HG02571 (cell line): Measurements from ENCODE around the gene KIRREL3.

ENCODE experiments used
- ATAC-seq: cut with Tn5 transposase; IDR thresholded peaks from one replicate; pipeline ENCODE4 v1.9.1; 2021; ENCODE audit warnings: mild to moderate bottlenecking, moderate library complexity; ENCODE audit not compliant: unreplicated experiment

KIRREL3 gene

GRCh38 chr11:126522152-126522551 lies 478.4 kb downstream of the KIRREL3 start:
- no peak for ATAC-seq

DNA sequence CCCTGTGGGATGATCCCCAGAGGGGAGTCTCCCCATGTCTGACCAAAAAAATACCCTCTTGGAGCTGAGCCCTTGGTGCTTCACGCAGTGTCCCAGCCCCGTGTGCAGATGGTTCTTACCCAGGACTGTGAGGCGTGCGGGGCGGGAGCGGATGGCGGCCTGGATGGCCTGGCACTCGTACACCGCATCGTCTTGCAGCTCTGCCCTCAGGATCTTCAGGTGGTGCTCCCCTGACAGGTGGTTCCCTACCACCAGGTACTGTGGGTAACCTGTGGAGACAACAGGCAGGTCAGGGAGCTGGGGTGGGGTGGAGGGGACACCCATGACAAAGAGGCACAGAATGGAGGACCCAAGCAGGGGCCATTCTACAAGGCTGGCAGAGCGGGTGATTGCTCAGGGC lies 479.4 kb downstream of the KIRREL3 start:
- no peak for ATAC-seq

DNA sequence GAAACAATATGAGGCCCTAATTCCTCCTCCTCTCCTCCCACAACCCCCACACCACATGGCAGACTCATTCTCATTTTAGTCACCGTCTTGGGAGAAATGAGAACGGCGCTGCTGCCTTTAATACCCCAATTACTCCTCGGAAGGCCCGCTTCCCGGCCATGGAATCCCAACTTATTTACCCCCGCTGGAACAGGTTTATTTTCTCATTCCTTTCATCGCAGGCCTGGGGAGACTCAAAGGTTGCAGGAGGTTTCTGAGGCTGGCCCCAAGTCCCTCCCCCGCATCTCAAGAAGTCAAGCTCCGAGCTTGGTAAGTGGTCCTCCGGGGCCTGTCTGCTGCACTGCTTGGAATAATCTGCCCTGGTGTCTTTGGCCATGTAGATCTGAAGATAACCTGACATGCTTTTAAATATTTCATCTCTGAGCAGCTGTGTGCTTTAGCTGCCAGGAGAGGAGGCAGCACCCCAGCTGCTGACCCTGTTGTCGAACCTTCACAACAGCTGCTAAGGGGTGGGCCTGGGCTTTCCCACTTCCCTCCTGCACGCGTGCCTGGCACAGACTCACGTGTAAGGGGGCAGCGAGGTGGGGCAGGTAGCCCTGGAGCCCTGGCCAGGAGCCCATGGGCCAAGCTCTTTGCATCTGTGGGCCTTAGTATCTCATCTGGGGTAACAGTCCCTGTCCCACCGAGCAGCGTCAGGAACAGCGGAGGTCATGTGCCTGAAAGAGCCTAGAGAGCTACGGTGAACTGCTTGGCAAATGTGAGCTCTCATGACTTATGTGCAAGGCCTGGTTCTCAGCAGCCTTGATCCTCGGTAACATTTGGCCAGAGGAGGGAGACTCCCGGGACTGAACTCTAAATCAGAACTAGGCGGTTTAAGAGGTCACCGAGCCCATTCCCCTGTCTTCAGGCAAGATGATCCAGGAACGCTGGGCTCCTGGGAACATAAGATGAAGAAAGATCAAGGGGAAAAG lies 480.5 kb downstream of the KIRREL3 start:
- no peak for ATAC-seq

GRCh38 chr11:126518972-126519690 lies 481.4 kb downstream of the KIRREL3 start:
- no peak for ATAC-seq

- ATAC-seq: no peak
Observed at GRCh38 chr11:126518071-126518971, 482.2 kb downstream of the KIRREL3 start.

- no peak for ATAC-seq
Observed at GRCh38 chr11:126515501-126515900, 485.1 kb downstream of the KIRREL3 start.

- ATAC-seq: no peak
Observed at GRCh38 chr11:126514061-126514693, 486.4 kb downstream of the KIRREL3 start.

DNA sequence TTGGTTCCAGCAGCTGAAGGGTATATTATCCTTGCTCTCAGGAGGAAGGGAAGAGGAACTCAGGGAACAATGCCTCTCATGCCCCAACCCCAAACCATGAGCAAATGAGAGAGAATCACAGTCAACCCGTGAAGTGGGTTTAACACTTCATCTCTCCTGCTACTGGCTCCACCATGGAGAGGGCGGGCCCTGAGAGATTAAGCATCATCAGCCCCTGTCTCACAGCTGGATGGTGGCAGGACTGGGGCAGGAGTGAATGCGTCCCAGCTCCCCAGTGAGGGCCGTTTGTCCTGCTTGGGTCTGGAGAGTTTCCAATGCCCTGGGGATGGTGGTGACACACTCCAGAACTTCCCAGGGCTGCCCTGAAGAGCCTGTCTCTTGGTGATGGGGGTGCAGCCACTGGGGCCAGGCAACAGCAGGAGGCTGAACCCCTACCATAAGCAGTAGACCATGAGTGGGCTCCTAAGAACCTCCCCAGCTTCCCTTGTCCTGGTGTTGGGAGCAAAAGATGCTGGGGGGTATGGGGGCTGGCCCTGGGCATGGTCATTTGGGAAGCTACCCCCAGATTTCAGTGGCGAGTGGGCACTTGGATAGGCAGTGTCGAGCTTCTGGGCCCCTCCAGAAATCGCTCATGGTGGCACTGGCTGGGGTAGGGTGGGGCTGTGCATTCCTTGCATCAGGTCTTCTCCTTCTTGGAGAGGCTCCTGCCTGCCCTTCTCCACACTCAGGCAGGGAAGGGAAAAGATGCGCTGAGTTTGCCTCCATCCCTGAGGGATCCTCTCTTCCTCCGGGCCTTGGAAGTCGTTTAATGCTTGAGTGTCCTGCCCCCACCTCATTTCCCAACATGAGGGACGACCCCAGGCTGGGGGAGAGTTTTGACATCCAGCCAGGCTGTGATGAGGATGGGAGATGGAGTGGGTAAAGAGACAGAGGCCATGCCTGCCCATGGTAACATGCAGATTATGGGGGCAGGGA lies 487.5 kb downstream of the KIRREL3 start:
- no peak for ATAC-seq

DNA sequence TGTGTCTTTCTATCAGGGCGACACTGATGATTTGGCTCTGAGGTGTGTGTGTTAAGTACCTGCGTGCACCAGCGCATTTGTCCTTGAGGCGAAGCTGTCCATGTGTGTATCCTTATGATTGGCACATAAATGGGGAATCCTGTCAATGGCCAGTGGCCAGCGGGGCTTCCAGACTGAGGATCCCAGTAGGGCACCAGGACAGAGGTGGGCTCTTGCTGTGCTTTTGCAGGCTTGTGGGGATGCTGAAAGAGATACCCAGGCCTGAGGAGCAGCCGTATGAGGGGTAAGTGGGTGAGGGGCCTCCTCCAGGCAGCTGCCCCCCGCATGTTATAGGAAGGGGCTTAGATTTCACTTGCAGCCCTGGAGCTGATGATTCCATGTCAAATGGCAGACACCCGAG lies 488.3 kb downstream of the KIRREL3 start:
- ATAC-seq: no peak

DNA sequence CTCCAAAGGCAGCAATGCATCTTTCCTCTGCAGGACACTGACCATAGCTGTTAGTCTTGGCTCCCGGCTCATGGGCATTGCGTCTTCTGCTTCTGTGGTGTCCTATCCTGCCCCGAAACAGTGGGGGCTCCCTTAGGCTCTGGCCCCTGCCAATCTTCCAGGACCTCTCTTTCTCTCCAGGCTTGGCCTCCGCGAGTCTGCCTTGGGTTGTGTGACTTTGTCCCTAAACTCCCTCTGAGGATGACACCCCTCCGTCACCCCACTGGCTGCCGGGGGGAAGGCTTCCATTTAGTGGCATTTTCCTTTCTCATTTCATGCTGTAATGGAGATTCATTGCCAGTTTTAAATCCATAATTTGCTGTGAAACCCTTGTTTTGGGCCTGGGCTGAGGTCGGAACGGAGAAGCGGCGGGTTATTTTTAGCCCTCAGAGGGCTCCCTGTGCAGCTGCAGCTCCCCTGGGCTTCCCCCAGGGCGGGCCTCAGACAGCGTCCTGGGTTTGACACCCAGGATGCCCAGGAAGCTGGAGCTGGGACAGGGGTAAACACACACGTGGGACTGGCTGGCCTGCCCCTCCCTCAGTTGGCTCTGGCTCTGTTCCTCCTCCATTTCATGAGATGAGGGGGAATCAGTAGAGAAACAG lies 489.0 kb downstream of the KIRREL3 start:
- no peak for ATAC-seq

DNA sequence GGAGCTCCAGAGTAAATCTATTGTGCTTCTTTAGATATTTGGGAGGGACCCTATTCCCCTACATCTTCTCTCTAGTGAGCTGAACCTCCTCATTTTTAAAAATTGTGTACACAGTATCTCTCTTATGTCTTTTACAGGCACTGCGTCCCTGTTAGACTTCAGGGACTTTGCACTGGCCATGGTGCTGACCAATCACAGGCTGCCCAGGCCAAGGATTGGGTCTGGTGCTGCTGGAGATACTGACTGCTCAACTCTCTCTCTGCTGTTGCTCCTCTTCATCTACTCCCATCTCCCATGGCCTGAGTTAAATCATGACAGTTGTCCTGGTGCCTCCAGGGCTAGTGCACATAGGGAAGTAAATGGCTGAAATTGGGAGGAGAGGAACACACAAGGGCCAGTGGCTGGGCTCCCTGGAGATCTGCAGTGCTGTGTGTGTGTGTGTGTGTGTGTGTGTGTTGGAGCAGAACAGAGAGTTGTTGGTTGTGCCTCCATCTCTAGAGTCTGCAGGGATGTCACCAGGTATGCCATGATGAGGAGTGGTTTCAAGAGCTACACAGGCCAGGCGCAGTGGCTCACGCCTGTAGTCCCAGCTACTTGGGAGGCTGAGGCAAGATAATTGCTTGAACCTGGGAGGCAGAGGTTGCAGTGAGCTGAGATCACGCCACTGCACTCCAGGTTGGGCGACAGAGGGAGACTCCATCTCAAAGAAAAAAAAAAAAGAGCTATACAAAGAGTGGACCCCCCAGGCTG lies 489.8 kb downstream of the KIRREL3 start:
- ATAC-seq: no peak

DNA sequence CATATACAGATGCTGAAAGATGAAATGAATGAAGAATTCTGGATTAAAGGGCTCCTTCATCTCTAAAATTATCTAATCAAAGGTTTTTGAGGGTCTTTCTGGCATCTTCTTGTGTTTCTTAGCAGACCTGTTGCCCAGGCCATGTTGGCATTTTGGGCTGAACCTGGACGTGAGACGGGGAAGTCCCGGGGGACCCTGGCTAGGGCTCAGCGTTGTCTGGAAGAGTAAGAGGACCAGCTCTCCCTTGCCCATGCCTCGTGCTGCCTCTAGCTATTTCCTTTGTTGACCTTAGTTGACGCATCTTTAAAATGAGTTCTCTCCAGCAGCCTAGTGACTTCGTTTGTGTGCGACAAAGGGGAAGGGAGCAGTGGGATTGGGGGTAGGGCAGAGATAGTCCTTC lies 492.9 kb downstream of the KIRREL3 start:
- no peak for ATAC-seq

GRCh38 chr11:126506789-126507188 lies 493.8 kb downstream of the KIRREL3 start:
- no peak for ATAC-seq

GRCh38 chr11:126502982-126503381 lies 497.6 kb downstream of the KIRREL3 start:
- no peak for ATAC-seq

DNA sequence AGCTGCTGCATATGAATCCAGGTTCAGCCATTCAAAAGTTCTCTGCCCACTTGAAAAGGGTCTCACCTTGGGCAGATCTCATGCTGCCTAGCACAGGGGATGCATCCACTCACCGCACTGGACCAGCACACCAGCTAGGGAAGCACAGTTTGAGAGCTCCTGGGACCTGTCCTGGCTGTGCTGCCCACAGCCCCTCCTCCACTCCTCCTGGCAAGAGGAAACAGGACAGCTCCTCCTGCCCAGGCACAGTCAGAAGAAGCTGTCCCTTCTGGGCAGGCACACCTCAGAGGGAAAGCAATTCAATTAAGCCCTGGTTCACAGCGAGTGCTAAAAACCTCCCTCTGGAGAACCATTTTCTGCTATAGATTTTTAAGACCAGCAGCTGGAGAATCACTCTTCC lies 498.4 kb downstream of the KIRREL3 start:
- ATAC-seq: no peak

DNA sequence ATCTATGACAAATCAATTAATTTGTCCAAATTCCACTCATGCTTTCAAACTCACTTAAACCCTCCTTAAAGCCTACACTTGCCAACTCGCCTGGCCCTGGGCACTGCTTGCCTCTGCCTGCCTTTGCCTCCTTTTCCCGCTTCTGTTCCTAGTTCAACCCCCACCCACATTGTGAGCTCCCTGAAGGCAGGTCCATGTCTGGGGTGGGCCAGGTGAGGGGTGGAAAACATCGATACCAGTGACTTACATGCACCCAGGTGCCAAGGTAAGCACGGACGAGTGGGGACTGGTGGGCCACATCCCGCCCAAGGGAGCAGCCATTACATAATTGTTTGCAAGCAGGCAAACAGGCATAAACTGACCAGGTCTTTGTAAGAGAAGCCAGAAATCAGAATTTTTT lies 498.9 kb downstream of the KIRREL3 start:
- ATAC-seq: no peak

GRCh38 chr11:126500981-126501380 lies 499.6 kb downstream of the KIRREL3 start:
- no peak for ATAC-seq

- no peak for ATAC-seq
Observed at GRCh38 chr11:126499131-126499752, 501.3 kb downstream of the KIRREL3 start.
